GM12891 (cell line): ENCODE measurements around the gene RGL1.

Experiments used
- PAX5 ChIP-seq: IDR thresholded peaks from 2 replicates; pipeline ENCODE4 v1.6.1; 2011; ENCODE audit warnings: low read length, moderate library complexity, mild to moderate bottlenecking; ENCODE audit not compliant: insufficient read depth, severe bottlenecking
- POLR2A ChIP-seq: IDR thresholded peaks from 2 replicates; pipeline ENCODE4 v1.6.1; 2011; ENCODE audit warnings: low read depth, low read length, control low read depth
- POLR2AphosphoS5 ChIP-seq: IDR thresholded peaks from 2 replicates; pipeline ENCODE4 v1.6.1; 2011; ENCODE audit warnings: low read depth, low read length, control low read depth

DNA sequence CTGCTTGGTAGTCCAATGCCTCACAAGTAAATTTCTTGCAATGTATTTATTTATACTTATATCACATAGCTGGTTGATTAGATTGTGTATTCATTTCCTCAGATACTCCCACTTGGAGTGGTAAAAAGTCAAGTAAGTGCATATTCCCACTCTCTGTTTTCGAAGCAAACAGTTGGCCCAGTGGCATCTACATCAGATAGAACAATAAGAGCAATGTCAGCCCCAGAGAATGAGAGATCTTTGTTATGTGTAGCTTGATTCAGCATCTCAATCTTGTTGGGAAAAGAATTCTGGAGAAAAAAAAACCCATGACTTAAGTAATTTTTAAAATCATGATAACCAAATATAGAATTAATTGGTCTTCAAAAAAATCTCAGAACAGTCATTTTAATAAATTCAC lies 25.5 kb downstream of the RGL1 start:
- TF ChIP-seq POLR2A (no peak), POLR2AphosphoS5 (no peak), PAX5 (no peak)
